ENCODE results near the gene NUCKS1.

Gene NUCKS1

DNA sequence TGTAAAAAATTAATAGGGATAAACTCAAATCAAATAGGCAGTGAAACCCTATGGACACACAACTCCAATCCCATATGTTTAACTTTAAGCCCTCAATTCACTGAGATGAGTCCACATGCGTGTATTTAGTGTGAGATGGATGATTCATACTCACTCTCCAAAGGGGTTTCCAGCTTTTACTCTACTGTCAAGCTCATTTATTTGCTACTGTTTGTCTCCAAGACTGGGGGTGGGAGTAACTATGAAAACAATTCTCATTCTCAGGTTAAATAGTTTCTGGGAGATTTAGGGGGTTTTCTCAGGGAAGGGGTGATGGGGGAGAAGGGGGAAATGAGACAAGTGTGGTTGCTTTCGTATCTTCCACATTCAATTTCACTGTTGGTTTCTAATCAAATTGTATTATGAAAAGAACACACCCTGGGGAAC, 22.6 kb upstream of the NUCKS1 start:
- DNase-seq (ENCODE audit: extremely low read depth in 1 of 2, low read depth in 1 of 2) = no peak

DNA sequence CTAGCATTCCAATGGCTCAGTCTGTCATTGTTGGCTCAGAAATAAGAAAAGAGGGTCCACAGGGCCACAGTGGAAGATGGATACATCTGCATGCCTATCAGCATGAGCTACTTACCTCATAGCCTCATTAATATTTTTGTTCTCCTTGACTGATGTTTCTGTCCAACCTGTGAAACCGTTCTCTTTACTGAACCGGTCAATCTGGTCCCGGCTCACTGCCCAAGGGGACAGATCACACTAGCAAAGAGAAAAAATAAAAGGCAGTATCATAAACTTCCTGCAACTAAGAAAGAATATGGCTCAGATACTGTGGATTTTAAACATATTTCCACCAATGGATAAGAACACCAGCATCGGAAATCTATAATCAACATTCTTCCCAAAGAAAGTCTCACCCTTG, 20.6 kb upstream of the NUCKS1 start:
- DNase-seq (ENCODE audit: extremely low read depth in 1 of 2, low read depth in 1 of 2) = no peak

DNA sequence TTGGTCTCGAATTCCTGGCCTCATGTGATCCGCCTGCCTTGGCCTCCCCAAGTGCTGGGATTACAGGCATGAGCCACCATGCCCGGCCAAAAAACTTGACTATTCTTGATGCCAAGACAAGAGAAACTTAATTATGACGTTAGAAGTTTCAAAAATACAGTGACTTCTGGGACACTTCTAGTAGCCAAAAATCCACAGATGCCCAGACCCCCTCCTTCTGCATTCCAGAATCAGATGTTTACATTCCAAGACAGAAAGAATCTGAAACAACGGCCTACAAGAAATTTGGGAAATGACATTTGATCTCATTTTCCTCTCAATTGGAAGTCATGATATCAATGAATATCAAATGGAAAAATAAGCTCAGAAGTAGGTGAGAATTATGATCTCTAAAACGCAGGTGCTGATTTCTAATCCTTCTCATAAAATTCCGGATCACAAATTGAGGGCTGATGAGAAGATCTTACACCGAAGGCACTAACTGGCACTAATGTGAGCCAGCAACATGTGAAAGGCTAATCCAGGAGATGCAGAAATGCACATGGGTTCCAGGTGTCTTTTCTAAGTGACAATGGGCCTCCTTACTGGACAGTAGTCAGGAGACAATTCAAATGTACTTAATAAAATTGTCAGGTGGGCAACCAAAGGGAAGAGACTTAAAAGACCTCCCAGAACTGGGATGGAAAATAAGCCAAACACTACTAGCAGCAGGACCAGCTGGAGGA, 19.8 kb upstream of the NUCKS1 start:
- no peak for DNase-seq (ENCODE audit: extremely low read depth in 1 of 2, low read depth in 1 of 2)

DNA sequence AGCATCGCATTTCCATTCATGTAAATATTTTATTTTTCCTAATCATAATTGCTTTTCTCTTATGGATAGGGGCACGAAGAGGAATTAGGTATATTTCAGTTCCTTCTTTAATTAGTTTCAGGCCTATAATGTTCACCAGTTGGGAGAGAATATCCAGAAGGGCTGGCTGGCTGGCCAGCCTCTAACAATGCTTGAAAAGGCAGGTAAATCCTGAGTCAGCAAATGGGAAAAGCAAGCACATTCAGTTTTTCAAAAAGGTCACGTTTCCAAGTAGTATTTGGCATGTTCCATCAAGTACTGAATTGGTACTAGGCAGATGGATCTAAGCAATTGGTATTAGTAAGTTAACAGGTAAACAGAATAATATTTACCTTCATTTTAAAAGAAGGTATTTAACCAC, 17.3 kb upstream of the NUCKS1 start:
- DNase-seq (ENCODE audit: extremely low read depth in 1 of 2, low read depth in 1 of 2) = no peak

DNA sequence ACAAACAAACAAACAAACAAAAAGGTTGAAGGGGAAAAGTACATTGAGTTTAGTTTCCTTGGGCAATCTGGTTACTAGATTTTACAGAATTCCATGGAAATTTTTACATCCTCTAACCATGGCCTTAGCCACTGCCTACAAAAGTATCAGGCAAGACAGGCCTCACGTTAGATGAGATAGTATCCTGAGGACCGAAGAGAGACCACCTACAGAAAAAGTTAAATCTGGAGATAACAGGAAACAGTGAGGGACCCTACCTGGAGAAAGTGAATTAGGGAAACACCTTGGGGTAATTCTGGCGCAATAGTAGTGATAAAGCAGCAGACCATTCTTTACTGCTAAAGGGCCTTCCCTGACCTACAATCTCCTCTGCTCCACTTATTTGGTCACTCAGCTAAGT, 16.6 kb upstream of the NUCKS1 start:
- no peak for DNase-seq (ENCODE audit: extremely low read depth in 1 of 2, low read depth in 1 of 2)

DNA sequence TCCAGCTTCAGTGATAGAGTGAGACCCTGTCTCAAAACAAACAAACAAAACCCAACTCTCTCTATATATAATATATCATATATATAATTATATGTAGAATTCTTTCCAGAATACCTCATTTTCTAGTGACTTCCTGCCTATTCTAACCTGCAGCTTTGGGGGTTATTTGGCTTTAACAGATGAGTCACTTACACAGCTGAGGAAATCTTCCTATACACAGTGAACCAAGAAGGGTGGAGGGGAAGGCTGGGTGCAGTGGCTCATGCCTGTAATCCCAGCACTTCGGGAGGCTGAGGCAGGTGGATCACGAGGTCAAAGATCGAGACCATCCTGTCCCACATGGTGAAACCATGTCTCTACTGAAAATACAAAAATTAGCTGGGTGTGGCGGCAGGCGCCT, 16.1 kb upstream of the NUCKS1 start:
- DNase-seq (ENCODE audit: extremely low read depth in 1 of 2, low read depth in 1 of 2) = no peak

DNA sequence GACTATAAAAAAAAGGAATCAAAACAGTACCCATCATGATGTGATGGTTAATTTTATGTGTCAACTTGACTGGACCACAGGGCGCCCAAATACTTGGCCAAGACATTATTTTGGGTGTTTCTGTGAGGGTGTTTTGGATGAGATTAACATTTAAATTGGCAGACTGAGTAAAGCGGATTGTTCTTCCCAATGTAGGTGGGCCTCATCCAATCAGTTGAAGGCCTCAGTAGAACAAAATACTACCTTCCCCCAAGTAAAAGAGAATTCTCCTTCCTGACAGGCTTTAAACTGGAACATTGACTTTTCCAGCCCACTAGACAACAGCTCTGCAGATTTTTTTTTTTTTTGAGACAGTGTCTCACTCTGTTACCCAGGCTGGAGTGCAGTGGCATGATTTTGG, 14.6 kb upstream of the NUCKS1 start:
- DNase-seq (ENCODE audit: extremely low read depth in 1 of 2, low read depth in 1 of 2) = no peak

DNA sequence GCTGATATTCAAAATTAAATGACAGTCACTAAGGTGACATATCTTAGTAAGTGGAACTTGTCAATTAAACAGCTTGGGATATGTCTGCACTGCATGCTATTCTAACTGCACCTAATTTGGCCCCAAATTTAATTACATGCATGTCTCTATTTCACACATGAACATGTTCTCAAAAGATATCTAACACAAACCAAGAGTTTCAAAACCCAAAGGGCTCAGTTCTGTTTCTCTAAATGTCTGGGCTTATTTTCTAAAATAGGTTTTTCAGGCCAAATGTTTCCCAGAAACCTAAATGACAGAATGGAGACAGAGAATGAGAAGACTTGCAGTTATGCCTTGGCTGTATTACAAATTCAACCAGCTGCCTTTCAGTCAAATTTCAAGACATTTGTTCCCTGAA, 14.0 kb upstream of the NUCKS1 start:
- DNase-seq (ENCODE audit: extremely low read depth in 1 of 2, low read depth in 1 of 2) = no peak

DNA sequence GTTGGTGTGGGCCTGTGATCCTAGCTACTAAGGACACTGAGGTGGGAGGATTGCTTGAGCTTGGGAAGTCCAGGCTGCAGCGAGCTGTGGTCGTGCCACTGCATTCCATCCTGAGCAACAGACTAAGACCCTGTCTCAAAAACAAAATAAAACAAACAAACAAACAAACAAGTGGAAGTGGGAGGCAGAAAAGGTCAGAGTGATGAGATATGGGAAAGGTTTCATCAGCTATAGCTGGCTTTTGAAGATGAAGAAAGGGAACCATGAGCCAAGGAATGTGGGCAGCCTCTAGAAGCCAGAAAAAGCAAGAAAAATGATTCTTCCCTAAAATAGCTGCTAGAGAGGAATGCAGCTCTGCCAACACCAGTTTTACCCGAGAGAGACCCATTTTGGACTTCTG, 10.6 kb upstream of the NUCKS1 start:
- DNase-seq (ENCODE audit: extremely low read depth in 1 of 2, low read depth in 1 of 2) = no peak

DNA sequence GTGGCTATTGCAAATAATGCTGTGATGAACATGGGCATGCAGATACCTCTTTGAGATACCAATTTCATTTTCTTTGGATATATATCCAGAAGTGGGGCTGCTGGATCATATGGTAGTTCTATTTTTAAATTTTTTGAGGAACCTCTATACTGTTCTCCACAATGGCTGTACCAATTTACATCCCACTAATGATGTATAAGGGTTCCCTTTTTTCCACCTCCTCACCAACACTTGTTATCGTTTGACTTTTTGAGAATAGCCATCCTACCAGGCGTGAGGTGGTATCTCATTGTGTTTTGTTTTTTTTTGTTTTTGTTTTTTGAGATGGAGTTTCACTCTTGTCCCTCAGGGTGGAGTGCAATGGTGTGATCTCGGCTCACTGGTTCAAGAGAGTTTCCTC, 6.6 kb upstream of the NUCKS1 start:
- no peak for DNase-seq (ENCODE audit: extremely low read depth in 1 of 2, low read depth in 1 of 2)

DNA sequence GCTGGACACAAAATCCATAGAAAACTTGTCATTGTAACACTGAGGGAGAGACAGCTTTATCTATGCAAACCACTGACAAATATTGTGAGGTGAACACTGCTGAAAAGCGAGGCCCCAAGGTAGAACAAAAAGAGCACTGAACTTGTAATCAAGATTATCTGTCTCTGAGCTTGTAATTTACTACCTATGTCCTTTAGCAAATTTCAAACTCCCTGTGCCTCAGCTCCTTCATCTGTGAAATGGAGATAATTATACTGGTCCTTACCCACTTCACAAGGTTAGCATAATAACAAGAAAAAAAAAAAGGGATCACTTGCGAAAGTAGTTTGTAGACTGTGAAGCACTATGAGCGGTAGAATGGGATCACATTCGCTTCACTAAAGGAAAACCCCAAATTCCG, 4.9 kb upstream of the NUCKS1 start:
- no peak for DNase-seq (ENCODE audit: extremely low read depth in 1 of 2, low read depth in 1 of 2)

DNA sequence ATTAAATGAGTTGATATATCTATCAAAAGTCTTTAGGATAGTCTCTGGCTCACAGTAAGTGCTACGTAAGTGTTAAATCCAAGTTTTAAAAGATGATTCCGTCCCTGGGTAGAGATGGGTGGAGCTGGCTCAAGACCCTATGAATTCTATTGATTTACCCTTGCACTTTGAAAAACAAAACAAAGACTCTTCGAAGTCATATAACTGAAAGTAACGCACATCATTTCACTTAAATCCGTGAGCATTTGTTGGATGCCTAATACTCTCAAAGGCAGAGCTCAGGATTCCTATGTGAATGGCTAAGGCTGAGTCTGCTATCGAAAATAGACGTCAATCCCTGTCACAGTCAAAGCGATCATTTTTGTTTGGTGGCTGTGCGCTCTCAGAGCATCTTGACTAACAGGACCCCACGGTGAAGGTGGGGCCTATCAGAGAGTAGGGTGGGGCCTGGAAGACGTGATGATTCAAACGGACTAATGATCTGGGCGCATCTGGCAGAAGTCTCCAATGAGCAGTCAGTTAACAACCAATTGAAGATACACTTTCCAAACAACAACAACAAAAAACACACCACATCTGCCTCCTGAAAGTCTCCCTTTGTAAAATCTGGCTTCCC, 1.2 kb upstream of the NUCKS1 start:
- no peak for DNase-seq (ENCODE audit: extremely low read depth in 1 of 2, low read depth in 1 of 2)

DNA sequence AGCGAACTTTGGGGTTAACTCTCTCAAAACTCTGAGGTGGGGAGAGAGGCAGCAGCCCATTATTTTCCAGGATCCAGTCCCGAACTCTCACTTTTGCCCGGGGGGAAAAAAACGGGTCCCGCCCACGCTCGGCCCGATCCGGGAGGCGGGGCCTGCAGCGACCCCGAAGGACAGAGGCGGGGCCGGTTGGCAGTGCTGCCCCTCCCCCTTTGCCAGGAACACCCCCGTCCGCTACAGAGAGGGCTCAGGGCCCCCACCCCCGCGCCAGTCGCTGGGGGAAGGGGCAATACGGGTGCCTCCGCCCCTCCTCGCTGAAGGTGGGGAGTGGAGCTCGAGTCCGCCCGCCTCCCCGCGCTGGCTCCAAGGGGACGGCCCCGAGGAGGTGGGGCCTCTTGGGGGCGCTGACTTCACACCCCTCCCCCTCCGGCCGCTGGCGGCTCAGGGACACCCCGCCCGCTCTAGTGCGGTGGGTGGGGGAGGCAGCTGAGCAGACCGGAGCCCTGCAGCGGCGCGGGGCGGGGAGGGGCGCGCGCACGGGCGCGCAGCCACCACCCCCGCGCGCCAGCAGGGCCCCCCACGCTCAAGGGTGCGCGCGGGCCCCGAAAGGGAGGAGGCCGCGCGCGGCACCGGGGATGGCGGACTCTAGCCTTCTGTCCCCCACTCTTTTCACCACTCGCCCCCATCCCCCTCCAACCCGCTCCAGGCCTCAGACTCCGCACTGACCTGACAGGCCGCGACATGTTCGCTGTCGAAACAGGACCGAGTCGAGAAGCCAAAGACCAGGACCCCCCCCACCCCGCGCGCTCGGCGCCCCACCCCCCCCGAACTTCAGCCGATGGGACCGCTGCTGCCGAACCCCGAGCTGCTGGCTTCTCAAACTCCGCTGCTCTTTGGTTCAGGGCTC, 496 bp downstream of the NUCKS1 start:
- DNase-seq (ENCODE audit: extremely low read depth in 1 of 2, low read depth in 1 of 2) = peak; percentile 84 to 92

DNA sequence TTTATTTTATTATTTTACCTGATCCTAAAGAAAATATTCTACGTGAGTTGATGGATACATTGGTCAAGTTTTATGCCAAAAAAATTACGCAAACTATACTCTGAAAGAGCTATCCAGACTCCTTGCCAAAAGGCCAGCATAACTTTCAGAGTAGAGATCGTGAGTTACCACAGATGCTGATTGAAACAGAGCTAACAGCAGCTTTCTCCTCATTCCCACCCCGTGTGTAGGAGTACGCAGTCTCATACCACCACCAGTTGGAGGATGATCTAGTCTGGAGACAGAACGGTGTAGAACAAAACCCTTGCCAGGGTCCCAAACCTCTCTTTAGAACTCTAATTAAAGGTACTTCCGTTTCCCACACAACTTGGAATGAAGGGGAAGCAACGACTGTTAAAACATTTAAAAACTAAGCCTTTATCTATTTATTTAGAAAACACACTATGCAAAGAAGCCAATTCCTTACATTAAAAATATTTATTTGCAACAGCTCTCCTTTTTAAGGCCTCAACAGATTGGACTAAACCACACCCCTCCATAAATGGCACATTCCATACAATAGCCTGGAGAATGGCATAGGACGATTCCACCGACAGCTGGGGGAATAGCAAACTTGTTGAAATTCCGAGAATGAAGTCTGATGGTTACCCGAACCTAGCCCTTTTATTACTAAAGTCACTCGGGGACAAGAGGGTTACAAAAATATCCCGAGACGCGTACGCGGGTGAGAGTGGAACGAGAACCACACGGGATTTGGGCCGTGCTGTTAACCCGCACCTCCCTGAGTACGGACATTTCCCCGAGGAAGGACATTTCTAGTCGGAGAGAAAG, 1.4 kb downstream of the NUCKS1 start:
- DNase-seq (ENCODE audit: extremely low read depth in 1 of 2, low read depth in 1 of 2) = peak in 1 of 2 donors; percentile 4

DNA sequence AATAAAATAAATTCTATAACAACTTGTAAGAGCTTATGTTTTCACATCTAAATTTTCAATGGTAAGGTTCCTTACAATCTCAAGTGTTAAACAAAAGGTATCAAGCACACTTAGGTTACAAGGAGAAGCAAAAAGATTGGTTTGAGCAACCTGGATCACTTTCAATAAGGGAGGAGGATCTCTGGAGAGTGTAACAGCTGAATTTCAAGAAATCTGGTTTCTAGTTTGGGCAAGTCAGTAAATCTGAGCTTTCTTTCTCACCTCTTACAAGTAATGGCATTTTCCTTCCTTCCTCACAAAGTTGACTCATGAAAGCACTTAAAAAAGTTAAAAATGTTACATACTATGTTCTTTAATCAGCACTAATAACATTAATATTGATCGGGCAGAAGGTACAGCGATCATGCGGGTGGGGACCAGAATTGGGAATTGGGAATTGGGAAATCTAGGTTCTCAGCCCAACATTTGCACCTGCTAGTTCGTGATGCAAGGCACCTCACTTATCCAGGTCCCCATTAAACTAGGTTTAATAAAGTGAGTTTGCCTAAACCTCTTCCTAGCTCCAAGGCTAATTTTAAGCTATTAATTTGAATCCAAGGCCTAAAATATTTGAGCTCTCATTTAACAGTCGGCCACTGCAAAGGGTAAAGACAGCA, 3.1 kb downstream of the NUCKS1 start:
- DNase-seq (ENCODE audit: extremely low read depth in 1 of 2, low read depth in 1 of 2) = no peak

DNA sequence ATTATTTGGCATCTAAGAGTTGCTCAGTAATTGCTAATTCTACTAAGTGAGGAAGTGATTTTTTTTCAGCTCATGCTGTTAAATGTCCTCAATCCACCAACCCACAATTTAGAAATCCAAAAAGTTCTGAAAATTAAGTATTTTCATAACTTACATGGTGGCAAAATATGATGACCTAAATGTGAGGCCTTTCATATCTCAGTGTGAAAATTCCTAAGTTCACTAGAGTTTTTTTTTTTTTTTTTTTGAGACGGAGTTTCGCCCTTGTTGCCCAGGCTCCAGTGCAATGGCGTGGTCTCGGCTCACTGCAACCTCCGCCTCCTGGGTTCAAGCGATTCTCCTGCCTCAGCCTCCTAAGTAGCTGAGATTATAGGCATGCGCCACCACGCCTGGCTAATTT, 5.6 kb downstream of the NUCKS1 start:
- no peak for DNase-seq (ENCODE audit: extremely low read depth in 1 of 2, low read depth in 1 of 2)

DNA sequence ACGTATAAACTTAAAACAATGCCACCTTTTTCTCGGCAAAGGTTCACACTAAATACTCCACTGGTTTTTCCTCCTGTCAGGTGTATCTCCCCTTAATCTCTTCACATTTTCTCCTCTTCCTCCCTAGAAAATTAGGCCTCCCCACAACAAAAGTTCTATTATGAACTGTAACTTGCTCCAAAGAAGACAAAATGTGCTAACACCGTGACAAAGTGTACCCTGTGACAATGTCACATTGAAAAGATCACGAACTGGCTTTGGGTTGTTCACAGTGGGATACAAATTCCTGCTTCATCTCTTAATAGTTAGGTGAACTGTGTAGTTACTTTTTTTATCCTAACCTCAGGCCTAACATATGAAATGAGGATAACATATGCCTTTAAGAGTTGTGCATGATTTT, 6.0 kb downstream of the NUCKS1 start:
- no peak for DNase-seq (ENCODE audit: extremely low read depth in 1 of 2, low read depth in 1 of 2)

DNA sequence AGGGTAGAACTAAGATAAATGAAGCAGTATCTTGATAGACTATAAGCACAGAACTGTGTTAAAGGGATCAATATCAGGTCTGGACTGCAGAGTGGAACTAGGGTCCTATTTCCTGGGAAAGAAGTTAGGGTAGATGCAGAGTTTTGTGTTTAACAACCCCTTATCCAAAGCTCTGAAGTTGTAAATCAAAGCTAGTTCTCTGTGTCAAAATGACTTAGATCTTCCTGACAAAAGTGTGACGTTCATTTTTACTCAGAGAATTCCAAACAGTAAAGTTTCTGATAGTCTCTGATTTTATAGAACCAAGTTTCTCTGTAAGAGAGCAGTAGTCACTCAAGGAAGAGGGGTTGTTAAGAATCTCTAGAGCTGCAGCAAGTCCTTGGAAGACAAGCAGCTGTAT, 8.3 kb downstream of the NUCKS1 start:
- DNase-seq (ENCODE audit: extremely low read depth in 1 of 2, low read depth in 1 of 2) = no peak

DNA sequence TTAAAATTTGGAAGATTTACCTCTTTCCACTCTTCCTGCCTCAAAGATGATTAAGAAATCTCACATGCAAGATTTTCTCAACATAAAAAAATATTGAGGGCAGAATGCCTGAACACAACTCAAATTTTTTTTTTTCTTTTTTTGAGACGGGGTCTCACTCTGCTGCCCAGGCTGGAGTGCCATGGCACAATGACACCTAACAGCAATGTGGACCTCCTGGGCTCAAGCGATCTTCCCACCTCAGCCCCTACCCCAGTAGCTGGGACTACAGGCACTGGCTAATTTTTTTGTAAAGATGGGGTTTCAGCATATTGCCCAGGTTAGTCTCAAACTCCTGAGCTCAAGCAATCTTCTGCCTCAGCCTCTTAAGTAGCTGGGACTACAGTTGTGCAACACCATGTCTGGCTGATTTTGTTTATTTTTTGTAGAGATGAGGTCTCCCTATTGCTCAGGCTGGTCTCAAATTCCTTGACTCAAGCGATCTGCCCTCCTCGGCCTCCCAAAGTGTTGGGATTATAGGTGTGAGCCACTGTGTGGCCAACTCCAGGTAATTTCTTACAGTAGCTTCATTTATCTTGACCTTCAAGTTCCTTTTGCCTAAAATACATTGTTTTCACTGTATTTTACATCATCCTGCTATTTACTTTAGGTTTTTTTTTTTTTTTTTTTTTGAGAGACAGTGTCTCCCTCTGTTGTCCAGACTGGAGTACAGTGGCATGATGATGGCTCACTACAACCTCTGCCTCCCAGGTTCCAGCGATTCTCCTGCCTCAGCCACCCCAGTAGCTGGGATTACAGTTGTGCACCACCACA, 10.4 kb downstream of the NUCKS1 start:
- DNase-seq (ENCODE audit: extremely low read depth in 1 of 2, low read depth in 1 of 2) = no peak

DNA sequence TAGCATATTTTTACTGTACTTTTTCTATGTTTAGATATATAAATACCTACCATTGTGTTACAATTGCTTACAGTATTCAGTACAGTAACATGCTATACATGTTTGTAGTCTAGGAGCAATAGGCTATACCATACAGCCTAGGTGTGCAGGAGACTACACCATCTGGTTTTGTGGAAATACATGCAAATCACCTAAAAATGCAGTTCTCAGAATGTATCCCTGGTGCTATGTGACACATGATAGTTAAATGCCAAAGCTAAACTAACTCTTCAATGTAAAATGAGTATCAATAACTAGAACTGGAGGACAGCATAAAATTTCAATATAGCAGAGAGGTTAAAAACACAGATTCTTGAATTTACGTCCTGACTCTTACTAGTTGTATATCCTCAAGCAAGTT, 14.8 kb downstream of the NUCKS1 start:
- no peak for DNase-seq (ENCODE audit: extremely low read depth in 1 of 2, low read depth in 1 of 2)

All from activated CD8-positive, alpha-beta memory T cell treated with anti-CD3 and anti-CD28 coated beads for 1 hour (primary cell).